ENCODE measurements around the gene ZFP91. TPM values are rescaled to one million over a fixed set of nuclear protein-coding genes. Genes with fewer than 3 reads are reported as not detected.

Gene ZFP91
- total and polyA plus RNA-seq, 7 donors = 27.8 to 94.1 (median 68.4) TPM

DNA sequence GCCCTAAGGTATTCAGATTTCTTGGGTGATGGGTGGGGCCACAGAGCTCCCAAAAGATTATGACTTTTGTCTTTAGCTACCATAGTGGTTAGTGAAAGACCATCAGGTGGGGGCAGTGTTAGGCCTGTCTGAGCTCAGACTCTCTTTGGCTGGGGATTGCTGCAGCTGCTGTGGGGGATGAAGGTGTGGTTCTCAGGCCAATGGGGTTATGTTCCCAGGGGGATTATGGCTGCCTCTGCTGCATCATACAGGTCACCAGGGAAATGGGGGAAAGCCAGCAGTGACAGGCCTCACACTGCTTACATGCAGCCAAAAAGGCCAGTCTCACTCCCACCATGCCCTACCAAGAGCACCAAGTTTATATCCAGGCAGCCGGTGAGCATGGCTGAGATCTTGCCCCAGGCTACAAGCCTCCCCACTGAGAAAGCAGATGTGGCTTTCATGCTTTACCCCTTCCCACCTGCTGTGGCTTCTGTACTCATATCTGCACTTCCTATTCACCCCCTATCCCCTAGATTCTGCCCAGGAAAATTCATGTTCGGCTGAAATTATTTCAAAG, 68.4 kb downstream of the ZFP91 start:
- Histone ChIP-seq H3K27me3 (ENCODE audit: insufficient read depth in 3 of 3, low read length in 2 of 3) (no peaks in the 10 kb centered on the region), H3K27ac (no peak overlapping the region), H3K4me1 (no peaks in the 10 kb centered on the region), H3K4me3 (no peak overlapping the region), H3K9me3 (no peaks in the 10 kb centered on the region), H3K36me3 (ENCODE audit: insufficient read depth in 1 of 2, low read depth in 1 of 2) (no peaks in the 10 kb centered on the region)
- WGBS, 3 donors = 51 to 89% (median 66%) methylated on average over 2 of the region's 2 CpGs
- TF ChIP-seq, protein P1, sequence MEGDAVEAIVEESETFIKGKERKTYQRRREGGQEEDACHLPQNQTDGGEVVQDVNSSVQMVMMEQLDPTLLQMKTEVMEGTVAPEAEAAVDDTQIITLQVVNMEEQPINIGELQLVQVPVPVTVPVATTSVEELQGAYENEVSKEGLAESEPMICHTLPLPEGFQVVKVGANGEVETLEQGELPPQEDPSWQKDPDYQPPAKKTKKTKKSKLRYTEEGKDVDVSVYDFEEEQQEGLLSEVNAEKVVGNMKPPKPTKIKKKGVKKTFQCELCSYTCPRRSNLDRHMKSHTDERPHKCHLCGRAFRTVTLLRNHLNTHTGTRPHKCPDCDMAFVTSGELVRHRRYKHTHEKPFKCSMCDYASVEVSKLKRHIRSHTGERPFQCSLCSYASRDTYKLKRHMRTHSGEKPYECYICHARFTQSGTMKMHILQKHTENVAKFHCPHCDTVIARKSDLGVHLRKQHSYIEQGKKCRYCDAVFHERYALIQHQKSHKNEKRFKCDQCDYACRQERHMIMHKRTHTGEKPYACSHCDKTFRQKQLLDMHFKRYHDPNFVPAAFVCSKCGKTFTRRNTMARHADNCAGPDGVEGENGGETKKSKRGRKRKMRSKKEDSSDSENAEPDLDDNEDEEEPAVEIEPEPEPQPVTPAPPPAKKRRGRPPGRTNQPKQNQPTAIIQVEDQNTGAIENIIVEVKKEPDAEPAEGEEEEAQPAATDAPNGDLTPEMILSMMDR (IDR thresholded peaks at IDR 0.05) = no peak
- intact Hi-C loops (cut with DNase I) = no loop called here
- DNase-seq (no peak), ATAC-seq (no peak)

DNA sequence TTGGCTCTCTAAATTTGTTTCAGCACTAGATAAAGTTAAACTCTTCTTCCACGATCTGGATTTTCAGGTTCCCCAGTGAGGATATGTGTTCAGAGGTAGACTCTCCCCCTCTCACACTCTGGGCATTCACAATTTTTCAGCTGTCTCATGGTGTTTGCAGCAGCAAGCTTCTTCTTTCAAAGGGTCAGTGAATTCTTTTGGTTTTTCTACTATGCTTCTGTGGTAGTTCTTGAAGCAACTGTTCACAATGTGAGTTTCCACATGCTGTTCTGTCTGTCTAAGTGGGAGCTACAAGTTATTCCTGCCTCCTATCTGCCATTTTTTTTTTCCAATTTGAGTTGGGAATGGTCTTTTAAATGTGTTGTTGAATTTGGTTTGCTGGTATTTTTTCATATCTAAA, 69.0 kb downstream of the ZFP91 start:
- no peak for ATAC-seq
- Histone ChIP-seq H3K36me3 (ENCODE audit: insufficient read depth in 1 of 2, low read depth in 1 of 2) (no peaks in the 10 kb centered on the region), H3K27ac (no peak overlapping the region), H3K4me1 (no peaks in the 10 kb centered on the region), H3K9me3 (no peaks in the 10 kb centered on the region), H3K27me3 (ENCODE audit: insufficient read depth in 3 of 3, low read length in 2 of 3) (no peaks in the 10 kb centered on the region), H3K4me3 (no peak overlapping the region)
- TF ChIP-seq, protein P1 (IDR thresholded peaks at IDR 0.05) = no peak
- intact Hi-C loops (cut with DNase I) = no loop called here
- DNase-seq = no peak
- 71 to 93% (median 81%) methylated on average over 1 of the region's 1 CpG for WGBS, 3 donors

DNA sequence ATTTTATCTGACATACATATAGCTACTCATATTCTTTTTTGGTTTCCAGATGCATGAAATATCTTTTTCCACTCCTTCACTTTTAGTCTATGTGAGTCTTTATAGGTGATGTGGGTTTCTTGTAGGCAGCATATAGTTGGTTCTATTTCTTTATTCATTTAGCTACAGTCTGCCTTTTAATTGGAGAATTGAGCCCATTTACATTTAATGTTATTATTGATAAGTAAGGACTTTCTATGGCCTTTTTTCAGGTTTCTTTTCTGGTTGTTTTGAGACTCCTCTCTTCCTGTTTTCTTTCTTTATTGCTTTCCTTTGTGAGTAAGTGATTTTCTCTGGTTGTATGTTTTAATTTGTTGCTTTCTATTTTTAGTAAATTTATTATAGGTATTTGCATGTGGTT, 70.8 kb downstream of the ZFP91 start:
- no peak for DNase-seq
- H3K27me3 ChIP-seq (ENCODE audit: insufficient read depth in 3 of 3, low read length in 2 of 3) = no peaks in the 10 kb centered on the region
- H3K36me3 ChIP-seq (ENCODE audit: insufficient read depth in 1 of 2, low read depth in 1 of 2) = no peaks in the 10 kb centered on the region
- no peaks in the 10 kb centered on the region for H3K9me3 ChIP-seq
- TF ChIP-seq, protein P1 (IDR thresholded peaks at IDR 0.05) = no peak
- no peaks in the 10 kb centered on the region for H3K4me1 ChIP-seq
- no peak overlapping the region for H3K27ac ChIP-seq
- ATAC-seq = no peak
- no peak overlapping the region for H3K4me3 ChIP-seq
- intact Hi-C loops (cut with DNase I) = loop anchor here (10.0 kb wide), 1 partner anchor 485 kb away; no protein-coding TSS in a partner anchor

DNA sequence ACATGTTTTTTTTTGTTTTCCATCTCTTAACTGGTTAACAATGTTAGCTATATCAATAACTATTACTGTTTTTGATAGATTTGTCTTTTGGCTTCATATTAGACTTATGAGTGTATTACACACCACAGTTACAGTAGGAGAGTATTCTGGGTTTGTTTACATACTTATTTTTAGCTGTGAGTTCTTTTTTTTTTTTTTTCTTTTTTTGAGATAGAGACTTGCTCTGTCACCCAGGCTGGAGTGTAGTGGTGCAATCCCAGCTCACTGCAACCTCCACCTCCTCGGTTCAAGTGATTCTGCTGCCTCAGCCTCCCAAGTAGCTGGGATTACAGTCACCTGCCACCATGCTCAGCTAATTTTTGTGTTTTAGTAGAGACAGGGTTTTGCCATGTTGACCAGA, 71.6 kb downstream of the ZFP91 start:
- TF ChIP-seq, protein P1 (IDR thresholded peaks at IDR 0.05) = no peak
- intact Hi-C loops (cut with DNase I) = loop anchor here (10.0 kb wide), 1 partner anchor 484 kb away; no protein-coding TSS in a partner anchor

DNA sequence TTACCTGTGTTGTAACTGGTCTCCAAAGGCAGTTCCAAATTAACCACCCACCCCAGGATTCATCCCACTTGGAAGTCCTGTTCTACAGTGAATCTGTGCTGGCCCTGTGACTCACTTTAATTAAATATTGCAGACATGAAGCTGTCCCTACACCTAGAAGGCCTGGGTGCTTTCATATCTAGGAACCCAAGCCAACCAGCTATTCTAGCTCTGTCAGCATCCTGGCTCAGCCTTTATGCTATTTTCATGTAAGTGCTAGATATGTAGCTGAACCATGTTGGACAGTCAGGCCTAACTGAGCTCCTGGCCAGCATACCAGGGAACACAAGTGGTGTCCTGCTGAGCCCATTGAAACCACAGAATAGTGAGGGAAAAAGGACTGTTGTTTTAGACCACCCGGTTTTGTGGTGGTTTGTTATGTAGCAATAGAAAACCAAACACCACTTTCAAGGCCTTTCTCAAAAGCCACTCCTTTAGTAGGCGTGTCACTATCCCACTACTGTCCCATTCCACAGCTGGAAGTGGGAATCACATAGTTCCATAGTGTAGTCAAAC, 73.9 kb downstream of the ZFP91 start:
- no peak overlapping the region for H3K27ac ChIP-seq
- no peaks in the 10 kb centered on the region for H3K27me3 ChIP-seq (ENCODE audit: insufficient read depth in 3 of 3, low read length in 2 of 3)
- ATAC-seq (no peak), DNase-seq (no peak)
- no peaks in the 10 kb centered on the region for H3K4me1 ChIP-seq
- H3K9me3 ChIP-seq = no peaks in the 10 kb centered on the region
- no peaks in the 10 kb centered on the region for H3K36me3 ChIP-seq (ENCODE audit: insufficient read depth in 1 of 2, low read depth in 1 of 2)
- intact Hi-C loops (cut with DNase I) = loop anchor here (10.0 kb wide), 1 partner anchor 482 kb away; no protein-coding TSS in a partner anchor
- H3K4me3 ChIP-seq = no peak overlapping the region
- TF ChIP-seq, protein P1 (IDR thresholded peaks at IDR 0.05) = no peak
- 75 to 91% (median 81%) methylated on average over 2 of the region's 2 CpGs for WGBS, 3 donors

More for the DNA sequence above, 71.6 kb downstream of the ZFP91 start:
- DNase-seq (no peak), ATAC-seq (no peak)
- H3K27me3 ChIP-seq (ENCODE audit: insufficient read depth in 3 of 3, low read length in 2 of 3) = no peaks in the 10 kb centered on the region
- H3K27ac ChIP-seq = no peak overlapping the region
- no peaks in the 10 kb centered on the region for H3K9me3 ChIP-seq
- H3K36me3 ChIP-seq (ENCODE audit: insufficient read depth in 1 of 2, low read depth in 1 of 2) = no peaks in the 10 kb centered on the region
- no peaks in the 10 kb centered on the region for H3K4me1 ChIP-seq
- WGBS, 3 donors = 18 to 45% (median 43%) methylated on average over 1 of the region's 1 CpG
- no peak overlapping the region for H3K4me3 ChIP-seq

Data from psoas muscle (tissue), 8 donors.